Vagina (tissue), 2 donors: ENCODE measurements around the gene TXNRD2.

Experiments
- POLR2AphosphoS5 ChIP-seq, 2 donors: sonication (generic); formaldehyde crosslinking; IDR thresholded peaks; one replicate each; pipeline ENCODE4 v1.9.0; 2017; ENCODE audit warnings: antibody characterized with exemption in 2 of 2, mild to moderate bottlenecking in 2 of 2, low read depth in 1 of 2; ENCODE audit not compliant: insufficient read depth in 1 of 2
- TF ChIP-seq, protein P1 (sequence below), 3 experiments: fragments of 450-650 bp in 2 of 3; fragments of 200-600 bp in 1 of 3; sonication (generic) in 1 of 3; IDR thresholded peaks; one replicate each; pipeline ENCODE4 v1.5.1; 2017 to 2019; ENCODE audit warnings: antibody characterized with exemption in 3 of 3, mild to moderate bottlenecking in 2 of 3, moderate library complexity in 2 of 3

DNA sequence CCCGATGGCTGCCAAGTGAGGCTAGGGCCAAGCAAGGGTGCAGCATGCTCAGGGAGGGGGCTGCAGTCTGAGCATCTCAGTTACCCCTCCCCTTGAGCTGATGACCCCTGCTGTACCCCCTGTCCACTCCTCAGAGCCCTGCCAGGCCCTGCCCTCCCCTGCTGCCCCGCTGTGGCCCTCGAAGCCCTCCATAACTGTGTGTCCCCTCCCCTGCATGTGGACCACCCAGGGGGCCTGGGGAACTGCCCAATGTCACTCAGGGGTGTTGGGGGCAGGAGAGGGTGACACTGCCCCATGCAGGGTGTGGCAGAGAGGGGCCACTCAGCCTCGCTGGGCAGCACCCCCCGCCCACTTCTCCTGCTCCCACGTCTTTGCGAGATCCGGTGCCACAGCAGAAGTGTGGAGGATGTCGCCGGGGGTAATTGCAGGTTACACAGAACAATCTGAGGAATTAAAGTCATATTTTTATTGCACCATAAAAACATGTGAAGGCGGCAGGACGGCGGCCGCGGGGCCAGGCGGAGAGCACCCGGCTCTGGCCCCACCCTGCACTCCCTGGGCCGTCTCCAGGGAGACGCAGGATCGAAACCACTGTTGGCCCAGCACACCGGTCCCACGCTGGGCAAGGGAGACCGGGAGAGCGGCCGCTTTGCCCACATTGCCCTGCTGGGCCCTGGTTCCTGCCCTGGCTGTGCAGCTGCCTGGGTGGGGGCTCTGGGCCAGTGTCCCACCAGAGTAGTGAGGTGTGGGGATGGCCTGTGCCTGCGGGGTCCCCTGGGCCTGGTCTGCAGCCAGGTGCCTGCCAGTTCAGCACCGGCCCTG lies 68.3 kb downstream of the TXNRD2 start:
- TF ChIP-seq, protein P1, sequence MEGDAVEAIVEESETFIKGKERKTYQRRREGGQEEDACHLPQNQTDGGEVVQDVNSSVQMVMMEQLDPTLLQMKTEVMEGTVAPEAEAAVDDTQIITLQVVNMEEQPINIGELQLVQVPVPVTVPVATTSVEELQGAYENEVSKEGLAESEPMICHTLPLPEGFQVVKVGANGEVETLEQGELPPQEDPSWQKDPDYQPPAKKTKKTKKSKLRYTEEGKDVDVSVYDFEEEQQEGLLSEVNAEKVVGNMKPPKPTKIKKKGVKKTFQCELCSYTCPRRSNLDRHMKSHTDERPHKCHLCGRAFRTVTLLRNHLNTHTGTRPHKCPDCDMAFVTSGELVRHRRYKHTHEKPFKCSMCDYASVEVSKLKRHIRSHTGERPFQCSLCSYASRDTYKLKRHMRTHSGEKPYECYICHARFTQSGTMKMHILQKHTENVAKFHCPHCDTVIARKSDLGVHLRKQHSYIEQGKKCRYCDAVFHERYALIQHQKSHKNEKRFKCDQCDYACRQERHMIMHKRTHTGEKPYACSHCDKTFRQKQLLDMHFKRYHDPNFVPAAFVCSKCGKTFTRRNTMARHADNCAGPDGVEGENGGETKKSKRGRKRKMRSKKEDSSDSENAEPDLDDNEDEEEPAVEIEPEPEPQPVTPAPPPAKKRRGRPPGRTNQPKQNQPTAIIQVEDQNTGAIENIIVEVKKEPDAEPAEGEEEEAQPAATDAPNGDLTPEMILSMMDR (IDR thresholded peaks at IDR 0.05), result no peak
- no peak for TF ChIP-seq POLR2AphosphoS5 (IDR thresholded peaks at IDR 0.05; ENCODE audit: insufficient read depth in 1 of 2, low read depth in 1 of 2)
